ENCODE measurements around the gene RGS7BP.

DNA sequence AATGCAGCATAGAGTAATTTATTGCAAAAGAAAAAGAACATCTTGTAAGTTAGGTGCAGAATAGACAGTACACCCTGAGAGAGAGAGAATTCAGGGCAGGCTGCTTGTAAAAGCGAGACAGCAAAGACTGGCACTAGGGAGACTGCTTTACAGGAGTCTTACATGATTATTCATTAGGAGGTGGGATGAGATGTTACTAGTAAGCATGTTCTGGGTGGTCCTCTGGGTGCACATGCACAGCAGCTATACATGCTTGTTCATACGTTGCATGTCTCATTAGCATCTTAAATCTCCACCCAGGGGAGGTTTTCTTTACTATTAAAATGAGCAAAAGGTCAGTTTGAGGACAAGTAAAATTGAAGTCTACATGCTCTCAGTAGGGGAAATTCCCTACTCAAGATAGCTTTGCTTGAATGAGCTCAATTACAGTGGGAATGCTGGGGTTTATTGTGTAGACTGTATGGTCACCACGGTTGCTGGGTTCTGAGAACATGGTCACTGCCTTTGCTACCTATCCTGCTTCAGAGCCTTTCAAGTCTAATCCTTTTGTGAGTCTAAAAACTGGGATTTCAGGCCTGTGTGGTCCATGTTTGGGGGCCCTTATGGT, 60.6 kb downstream of the RGS7BP start:
- TF ChIP-seq, protein P1, sequence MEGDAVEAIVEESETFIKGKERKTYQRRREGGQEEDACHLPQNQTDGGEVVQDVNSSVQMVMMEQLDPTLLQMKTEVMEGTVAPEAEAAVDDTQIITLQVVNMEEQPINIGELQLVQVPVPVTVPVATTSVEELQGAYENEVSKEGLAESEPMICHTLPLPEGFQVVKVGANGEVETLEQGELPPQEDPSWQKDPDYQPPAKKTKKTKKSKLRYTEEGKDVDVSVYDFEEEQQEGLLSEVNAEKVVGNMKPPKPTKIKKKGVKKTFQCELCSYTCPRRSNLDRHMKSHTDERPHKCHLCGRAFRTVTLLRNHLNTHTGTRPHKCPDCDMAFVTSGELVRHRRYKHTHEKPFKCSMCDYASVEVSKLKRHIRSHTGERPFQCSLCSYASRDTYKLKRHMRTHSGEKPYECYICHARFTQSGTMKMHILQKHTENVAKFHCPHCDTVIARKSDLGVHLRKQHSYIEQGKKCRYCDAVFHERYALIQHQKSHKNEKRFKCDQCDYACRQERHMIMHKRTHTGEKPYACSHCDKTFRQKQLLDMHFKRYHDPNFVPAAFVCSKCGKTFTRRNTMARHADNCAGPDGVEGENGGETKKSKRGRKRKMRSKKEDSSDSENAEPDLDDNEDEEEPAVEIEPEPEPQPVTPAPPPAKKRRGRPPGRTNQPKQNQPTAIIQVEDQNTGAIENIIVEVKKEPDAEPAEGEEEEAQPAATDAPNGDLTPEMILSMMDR (conservative IDR thresholded peaks at IDR 0.05; ENCODE audit: low read depth, low read length): no peak
- no peak for TF ChIP-seq EZH2 (IDR thresholded peaks at IDR 0.05; ENCODE audit: borderline replicate concordance, low read depth, low read length, poor library complexity, severe bottlenecking)

All from A673 (cell line).